HG03342 (cell line): Measurements from ENCODE around the gene RIPK3.
"Not testable (repeated sequence)": the region's sequence is repeated elsewhere in the genome, so short reads cannot be mapped to it uniquely, and the experiment has no call there.

Experiments
- ATAC-seq: cut with Tn5 transposase; IDR thresholded peaks from one replicate; pipeline ENCODE4 v1.9.1; 2021; ENCODE audit warnings: mild to moderate bottlenecking, moderate library complexity; ENCODE audit not compliant: unreplicated experiment

The RIPK3 gene

DNA sequence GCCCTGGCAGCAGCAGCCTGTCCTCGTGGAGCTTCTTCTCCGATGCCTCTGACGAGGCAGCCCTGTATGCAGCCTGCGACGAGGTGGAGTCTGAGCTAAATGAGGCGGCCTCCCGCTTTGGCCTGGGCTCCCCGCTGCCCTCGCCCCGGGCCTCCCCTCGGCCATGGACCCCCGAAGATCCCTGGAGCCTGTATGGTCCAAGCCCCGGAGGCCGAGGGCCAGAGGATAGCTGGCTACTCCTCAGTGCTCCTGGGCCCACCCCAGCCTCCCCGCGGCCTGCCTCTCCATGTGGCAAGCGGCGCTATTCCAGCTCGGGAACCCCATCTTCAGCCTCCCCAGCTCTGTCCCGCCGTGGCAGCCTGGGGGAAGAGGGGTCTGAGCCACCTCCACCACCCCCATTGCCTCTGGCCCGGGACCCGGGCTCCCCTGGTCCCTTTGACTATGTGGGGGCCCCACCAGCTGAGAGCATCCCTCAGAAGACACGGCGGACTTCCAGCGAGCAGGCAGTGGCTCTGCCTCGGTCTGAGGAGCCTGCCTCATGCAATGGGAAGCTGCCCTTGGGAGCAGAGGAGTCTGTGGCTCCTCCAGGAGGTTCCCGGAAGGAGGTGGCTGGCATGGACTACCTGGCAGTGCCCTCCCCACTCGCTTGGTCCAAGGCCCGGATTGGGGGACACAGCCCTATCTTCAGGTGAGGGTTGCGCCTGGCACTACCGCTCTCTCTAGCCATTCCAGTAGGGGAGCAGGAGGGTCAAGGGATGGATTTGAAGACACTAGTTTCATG is 30.3 kb upstream of the RIPK3 start:
- no peak for ATAC-seq

DNA sequence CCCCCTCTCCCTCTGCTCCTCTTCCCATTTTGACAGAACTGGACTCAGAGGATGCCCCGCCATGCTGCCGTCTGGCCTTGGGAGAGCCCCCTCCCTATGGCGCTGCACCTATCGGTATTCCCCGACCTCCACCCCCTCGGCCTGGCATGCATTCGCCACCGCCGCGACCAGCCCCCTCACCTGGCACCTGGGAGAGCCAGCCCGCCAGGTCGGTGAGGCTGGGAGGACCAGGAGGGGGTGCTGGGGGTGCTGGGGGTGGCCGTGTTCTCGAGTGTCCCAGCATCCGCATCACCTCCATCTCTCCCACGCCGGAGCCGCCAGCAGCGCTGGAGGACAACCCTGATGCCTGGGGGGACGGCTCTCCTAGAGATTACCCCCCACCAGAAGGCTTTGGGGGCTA is 29.7 kb upstream of the RIPK3 start:
- no peak for ATAC-seq

DNA sequence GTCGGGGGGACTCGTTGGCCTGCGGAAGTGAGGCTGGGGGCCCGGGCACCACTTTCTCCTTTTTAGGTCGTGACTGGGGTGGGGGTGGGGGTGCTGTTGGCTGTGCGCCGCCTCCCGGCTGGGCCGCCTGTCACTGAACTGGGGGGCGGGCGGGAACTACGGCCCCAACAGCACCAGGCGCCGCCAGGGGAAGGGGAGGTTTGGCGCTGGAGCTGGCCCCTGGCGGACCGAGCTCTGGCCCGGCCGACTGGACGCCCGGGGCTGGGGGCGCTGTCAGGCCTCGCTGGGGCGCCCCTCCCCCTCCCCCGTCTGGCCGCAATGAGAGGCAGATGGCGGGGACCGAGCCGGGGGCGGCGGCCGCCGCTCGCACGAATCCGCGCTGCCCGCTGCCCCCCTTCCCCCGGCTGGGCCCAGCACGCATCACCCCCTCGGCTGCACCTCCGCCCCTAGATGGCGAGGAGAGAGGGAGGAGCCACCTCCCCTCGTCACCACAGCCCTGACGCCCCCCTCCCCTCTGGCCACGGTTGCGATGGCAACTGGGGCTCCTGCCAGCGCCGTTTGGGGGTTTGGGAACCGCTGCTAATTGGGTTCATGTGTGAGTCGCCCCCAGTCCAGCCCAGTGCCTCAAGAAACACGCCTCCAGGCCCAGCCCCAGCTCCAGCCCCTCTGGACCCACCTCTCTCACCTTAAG is 28.9 kb upstream of the RIPK3 start:
- ATAC-seq: no peak

DNA sequence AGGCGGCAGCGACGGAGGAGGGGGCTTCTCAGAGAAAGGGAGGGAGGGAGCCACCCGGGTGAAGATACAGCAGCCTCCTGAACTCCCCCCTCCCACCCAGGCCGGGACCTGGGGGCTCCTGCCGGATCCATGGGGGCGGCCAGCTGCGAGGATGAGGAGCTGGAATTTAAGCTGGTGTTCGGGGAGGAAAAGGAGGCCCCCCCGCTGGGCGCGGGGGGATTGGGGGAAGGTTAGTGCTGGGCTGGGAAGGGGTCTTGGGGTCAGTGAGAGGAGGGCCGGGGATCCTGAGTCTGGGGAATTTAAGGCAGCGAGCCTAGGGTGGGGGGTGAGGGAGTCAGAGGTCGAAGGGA is 28.4 kb upstream of the RIPK3 start:
- ATAC-seq: no peak

DNA sequence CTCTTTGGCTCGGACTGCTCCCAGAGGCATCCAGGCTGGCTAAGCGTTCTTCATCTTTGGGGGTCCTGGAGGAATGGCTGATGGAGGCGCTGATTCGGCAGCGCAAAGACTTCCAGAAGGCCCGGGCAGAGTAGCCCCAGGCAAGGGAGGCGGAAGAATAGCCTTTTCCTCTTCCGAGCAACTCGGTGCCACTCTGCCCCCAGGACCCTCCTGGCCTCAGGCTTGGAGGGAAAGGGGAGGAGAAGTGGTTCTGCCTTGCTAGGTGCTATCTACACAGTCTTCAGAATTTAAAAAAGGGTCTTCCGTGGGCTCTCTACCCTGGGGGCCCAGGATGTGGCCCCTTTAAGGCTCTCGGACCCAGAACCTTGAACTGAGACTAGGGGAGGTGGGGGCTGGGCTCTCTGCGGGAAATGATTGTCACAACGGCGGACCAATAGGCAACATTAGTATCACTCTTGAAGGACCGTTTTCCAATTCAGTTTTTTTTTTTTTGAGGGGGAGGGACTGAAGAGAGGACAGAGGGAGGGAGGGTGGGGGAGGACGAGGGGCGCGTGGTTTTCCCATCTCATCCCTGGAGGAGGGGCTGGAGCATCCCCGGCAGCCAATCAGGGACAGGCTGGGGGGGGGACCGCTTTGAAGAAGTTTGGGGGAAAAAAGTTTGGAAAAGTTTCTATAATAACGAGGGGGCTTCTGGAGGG is 27.9 kb upstream of the RIPK3 start, which contains the start of gene NFATC4:
NFATC4 (plus strand) TSS at position 671 of the 698 bp plus-strand sequence. CDS start 157 bp downstream, outside the sequence.
- peak; percentile 26 for ATAC-seq

DNA sequence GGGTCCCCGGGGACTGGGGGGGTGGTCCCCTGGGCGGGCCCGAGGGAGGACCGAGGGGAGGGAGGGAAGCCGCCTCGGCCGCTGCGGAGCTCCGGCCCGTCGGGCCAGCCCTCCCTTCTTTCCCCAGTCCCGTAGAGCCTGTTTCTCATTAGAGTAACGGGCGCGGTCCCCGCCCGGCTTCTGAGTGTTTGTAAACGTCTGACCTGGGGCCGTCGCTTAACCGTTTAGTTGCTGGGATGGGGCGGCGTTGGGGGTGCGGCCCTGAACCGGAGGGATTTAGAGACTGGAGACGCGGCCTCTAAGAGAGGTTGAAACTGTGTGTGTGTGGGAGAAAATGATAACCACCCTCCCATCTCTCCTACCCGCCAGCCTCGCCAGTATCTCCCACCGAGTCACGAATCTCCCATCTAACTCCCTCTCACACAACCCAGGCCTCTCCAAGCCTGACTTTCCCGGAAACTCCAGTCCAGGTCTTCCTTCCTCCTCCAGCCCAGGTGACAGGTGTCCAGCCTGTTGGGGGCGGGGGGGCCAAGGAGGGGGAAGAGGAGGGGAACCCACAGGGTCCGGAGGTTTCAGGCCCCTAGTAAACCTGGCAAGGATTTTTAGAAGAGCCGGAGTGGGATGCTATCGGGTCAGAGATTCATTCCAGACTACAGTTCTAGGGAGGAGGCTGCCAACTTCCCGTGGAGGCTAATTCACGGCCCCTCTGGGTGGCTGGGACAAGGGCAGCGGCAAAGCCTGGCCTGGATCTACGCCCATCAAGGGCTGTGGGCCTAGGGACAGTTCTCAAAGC is 27.1 kb upstream of the RIPK3 start:
- ATAC-seq: peak; percentile 57

DNA sequence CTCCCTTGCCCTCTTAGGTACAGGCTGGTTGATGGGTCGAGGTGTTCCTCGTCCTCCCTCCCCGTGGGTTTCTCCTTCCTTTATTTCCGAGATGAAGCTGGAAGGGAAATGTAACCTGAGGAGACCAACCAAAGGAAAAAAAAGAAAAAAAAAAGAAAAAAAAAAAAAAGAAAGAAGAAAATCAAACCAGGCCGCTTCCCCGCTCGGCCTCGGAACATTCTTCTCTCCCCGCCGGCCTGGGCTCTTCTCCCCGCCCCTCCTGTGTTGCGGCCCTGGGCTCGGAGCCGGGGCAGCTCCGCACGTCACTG is 26.6 kb upstream of the RIPK3 start:
- no peak for ATAC-seq

DNA sequence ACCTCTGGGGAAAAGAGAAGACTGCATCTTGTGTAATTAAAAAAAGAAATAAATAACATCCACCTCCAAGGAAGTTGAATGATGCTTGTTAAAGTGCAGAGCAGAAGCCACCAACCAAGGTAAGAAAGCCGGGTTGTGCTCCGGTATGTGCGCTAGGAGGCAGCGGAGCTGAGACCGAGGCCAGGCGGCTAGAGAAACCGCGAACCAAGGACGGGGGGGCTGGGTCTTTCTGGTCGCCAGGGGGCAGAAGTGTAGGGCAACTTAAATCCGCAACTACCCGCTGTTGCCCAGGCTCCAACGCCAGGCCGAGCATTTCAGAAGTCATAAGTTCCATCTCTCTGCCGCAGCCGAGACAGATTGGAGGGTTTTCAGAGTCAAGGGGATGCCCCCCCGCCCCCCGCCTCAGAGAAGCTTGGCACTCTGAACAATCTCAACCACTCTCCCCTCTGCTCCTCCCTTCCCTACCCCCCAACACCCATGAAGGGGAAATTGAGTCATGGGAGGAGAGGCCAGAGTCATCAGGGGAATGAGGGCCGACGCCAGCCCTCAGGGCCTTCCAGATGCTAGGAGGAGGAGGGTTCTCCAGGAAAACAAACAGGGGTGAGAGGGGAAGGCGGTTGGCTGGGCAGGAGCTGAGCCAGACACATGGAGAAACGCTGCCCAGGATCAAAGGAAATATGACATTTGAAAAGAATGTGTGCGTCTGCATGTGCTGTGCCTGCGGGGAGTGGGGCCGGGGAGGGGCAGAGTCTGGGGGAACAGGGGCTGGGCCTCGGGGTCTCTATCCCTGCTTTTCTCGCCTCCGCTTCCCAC is 26.0 kb upstream of the RIPK3 start:
- no peak for ATAC-seq

DNA sequence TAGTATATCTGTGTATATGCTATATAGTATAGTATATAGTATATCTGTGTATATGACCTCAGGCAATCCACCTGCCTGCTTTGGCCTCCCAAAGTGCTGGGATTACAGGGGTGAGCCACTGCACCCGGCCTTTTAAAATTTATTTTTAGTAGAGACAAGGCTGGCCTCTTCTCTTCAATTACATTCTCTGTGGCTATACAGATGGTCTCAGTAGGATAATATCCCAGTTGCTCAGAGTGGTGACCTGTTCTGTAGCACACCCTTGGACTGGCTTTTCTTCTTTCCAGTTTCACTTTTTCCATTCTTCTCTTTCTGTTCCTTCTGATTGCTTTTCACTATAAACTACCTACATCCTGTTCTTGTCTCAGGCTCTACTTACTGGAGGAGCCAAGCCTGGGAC is 25.1 kb upstream of the RIPK3 start:
- no peak for ATAC-seq

DNA sequence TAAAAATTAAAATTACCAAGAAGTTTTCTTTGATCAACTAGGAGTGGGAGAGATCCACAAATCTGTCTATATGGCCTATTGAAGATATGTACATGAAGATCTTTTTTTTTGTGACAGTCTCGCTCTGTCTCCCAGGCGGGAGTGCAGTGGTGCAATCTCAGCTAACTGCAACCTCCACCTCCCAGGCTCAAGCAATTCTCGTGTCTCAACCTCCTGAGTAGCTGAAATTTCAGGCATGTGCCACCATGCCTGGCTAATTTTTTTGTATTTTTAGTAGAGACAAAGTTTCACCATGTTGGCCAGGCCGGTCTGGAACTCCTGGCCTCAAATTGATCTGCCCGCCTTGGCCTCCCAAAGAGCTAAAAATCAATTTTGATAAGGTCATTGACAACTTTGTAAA is 23.6 kb upstream of the RIPK3 start:
- no peak for ATAC-seq

DNA sequence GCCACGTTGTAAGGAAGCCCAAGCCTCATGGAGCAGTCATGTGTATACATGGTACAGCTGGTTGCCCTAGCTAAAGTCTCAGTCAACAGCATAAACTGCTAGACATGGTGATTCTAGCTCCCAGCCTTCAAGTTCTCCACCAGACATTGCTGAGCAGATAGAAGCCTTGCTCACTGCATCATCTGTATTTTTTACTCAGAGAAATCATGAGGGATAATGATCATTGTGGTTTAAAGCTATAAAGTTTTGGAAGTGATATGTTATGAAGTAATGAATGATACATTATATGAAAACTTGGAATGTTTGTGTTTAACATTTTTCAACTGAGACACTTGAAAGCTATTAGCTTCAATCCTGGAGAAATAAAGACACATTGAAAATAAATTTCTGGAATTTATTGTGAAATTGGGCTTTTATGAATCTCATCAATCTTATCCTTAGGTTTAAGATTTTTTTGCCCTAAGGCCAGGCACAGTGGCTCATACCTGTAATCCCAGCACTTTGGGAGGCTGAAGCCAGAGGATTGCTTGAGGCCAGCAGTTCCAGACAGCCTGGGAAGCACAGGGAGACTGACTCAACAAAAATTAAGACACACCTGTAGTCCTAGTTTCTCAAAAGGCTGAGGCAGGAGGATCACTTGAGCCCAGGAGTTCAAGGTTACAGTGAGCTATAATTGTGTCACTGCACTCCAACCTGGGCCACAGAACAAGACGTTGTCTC is 22.6 kb upstream of the RIPK3 start:
- no peak for ATAC-seq

DNA sequence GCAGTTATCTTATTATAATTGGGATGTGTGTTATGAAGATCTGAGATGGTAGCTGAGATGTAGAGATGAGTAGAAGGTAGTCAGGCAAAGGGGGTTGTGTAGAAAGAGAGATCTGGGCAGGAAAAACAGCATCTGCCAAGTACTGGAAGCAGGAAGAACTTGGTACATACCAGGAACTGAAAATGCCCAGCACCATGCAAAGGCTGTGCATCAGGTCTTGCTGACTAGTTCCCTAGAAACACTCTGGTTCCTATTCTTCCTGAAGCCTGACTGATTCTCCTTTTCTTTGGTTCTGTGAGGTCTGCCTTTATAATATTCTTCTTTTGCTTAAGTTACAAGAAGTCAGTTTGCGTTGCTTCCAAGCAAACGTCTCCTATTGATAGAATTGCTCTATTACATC is 21.5 kb upstream of the RIPK3 start:
- ATAC-seq: no peak

DNA sequence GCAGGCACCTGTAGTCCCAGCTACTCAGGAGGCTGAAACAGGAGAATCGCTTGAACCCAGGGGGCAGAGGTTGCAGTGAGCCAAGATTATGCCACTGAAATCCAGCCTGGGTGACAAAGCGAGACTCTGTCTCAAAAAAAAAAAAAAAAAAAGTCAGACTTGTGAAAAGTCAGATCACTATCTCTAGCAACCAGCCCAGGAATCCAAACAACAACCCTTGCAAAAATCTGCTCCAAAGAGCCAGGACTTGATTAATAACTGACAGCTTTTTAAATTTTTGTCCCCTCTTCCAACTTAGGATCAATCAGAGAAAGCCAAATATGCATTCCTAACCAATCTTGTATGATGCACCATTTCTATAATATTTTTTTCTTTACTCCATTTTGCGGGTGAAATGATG is 20.5 kb upstream of the RIPK3 start:
- ATAC-seq: no peak

DNA sequence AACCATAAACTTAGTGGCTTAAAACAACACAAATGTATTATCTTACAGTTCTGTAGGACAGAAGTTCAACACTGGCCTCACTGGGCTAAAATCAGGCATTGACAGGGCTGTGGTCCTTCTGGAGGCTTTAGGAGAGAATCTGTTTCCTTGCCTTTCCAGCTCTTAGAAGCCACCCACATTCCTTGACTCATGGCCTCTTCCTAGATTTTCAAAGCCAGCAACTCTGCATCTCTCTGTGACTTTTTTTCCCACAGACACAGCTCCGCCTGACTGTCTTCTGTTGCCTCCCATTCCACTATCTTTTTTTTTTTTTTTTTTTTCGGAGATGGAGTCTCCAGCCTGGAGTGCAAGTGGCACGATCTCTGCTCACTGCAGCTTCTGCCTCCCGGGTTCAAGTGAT is 16.4 kb upstream of the RIPK3 start:
- no peak for ATAC-seq

DNA sequence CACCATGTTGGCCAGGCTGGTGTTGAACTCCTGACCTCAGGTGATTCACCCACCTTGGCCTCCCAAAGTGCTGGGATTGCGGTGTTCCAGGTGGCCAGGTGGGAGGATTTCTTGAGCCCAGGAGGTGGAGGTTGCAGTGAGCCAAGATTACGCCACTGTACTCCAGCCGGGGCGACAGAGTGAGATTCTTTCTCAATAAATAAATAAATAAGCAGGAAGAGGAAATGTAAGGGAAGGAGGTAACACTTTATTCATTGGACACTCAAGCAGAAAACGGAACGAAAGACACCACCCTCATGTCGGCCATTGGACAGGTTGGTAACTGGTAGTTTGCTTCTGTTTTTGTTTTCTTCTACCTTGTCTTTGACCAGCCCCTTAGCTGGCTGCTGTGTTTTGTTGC is 15.2 kb upstream of the RIPK3 start:
- no peak for ATAC-seq

DNA sequence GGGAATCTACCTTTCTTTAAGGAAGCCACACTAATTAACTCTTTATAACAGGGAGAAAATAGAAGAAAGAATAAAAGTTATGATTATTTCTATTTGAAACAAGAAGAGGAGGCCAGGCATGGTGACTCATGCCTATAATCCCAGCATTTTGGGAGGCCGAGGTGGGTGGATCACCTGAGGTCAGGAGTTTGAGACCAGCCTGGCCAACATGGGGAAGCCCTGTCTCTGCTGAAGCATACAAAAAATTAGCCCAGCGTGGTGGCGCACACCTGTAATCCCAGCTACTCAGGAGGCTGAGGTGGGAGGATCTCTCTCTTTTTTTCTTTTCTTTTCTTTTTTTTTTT is 14.7 kb upstream of the RIPK3 start:
- not testable (repeated sequence) for ATAC-seq

DNA sequence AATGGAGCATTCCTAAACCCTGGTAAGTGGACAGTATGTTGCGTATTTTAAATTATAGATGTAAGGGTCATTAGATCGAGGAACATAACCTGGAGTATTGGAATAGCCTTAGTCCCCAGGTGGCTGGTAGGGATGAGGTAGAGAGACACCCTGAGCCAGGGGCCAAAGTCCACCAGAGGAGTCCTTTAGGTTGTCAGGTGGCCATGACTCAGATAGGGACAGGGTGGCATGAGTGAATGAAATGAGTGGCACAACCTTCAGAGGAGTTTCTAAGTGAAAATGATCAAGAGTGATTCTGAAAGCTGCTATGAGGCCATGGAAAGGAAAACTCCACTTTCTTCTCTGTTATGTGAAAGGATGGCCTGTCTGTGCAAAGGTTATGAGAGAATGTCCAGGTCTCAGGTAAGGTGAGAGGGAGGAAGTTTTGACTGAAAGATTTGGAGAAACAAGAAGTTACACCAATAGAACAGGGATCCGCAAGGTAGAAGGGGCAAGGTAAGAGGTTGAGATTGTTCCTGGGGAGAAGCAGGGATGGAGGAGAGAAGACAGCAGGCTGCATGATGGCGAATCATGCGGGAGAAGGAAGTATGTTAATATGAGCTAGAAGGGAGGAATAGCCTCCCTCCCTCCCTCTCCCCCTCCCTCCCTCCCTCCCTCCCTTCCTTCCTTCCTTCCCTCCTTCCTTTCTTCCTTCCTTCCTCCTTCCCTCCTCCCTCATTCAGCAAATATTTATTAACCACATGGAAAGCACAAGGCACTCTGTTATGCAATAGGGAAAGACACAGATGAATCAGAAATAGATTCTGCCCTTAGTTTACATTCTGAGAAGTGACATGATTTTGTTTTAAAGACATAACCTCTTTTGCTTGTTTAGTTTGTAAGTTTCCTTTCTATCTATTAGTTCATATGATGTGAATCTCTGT is 14.0 kb upstream of the RIPK3 start:
- no peak for ATAC-seq

DNA sequence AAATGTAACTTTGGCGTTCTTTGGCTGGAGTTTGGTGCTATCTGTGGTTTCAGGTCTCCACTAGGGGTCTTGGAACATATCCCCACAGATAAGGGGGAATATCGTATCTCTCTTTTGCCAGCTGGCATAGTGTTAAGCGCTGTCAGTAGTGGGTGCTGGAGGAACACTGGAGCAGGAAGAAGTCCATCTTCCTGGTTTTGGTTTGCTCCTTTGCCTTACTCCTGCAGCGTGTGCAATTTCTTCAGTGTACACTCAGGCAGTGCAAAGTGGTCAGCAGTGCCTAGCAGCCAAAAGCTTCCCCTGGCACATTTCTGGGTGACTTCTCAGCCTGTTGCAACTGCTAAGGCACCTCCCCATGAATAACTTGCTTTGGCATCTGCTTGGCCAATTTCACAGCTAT is 11.7 kb upstream of the RIPK3 start:
- no peak for ATAC-seq

DNA sequence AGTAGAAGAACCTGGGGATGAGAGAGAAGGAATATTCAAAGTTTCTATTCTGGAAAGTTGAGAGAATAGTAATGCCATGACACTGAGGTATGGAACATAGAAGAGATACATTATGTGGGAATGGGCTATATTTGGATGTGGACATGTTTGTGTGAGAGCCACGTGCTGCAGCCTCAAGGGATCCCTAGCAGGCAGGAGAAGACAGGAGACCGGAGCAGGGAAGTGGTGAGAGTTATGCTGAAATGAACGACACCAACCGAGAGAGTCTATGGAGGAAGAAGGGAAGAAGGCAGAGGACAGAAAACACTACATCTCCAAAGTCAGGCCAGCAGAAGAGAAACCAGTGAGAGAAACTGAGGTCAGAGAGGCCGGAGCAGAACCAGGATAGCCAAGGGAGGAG is 10.0 kb upstream of the RIPK3 start:
- ATAC-seq: no peak
